HL-60 (cell line): ENCODE results near the gene CNIH2.

ENCODE experiments used
- DNase-seq, 2 experiments: peaks; one replicate each; pipeline ENCODE4 v3.0.0-alpha.2; 2010 to 2020; ENCODE audit warnings: low read depth in 1 of 2, low spot score in 1 of 2
- H3K27ac ChIP-seq: fragments of 250-450 bp; sonication (Bioruptor Pico); replicated peaks from 2 replicates; pipeline ENCODE4 v1.5.1; 2020; ENCODE audit warnings: mild to moderate bottlenecking, moderate library complexity
- H3K27me3 ChIP-seq: fragments of 250-450 bp; sonication (Bioruptor Pico); 2 replicates; pipeline ENCODE4 v1.5.1; 2021; ENCODE audit warnings: mild to moderate bottlenecking, moderate library complexity; ENCODE audit not compliant: insufficient read depth, poor library complexity, severe bottlenecking
- H3K4me3 ChIP-seq: replicated peaks from 2 replicates; pipeline ENCODE4 v1.5.1; 2011; ENCODE audit warnings: mild to moderate bottlenecking, control low read depth, low read length; ENCODE audit not compliant: insufficient read depth
- GABPA ChIP-seq: IDR thresholded peaks from 2 replicates; pipeline ENCODE4 v1.6.1; 2012; ENCODE audit warnings: low read depth
- POLR2AphosphoS5 ChIP-seq: IDR thresholded peaks from 2 replicates; pipeline ENCODE4 v1.6.1; 2012; ENCODE audit warnings: low read depth
- SPI1 ChIP-seq: IDR thresholded peaks from 2 replicates; pipeline ENCODE4 v1.6.1; 2012; ENCODE audit warnings: low read depth, mild to moderate bottlenecking, borderline replicate concordance
- TF ChIP-seq, protein P1 (sequence below): IDR thresholded peaks from 2 replicates; pipeline ENCODE4 v1.6.1; 2012; ENCODE audit warnings: low read depth; ENCODE audit not compliant: insufficient replicate concordance
- TF ChIP-seq, protein P2 (sequence below): IDR thresholded peaks from one replicate; pipeline ENCODE4 v1.5.1; 2011; ENCODE audit warnings: low read length, control low read depth, inconsistent platforms; ENCODE audit not compliant: insufficient read depth

CNIH2 gene

DNA sequence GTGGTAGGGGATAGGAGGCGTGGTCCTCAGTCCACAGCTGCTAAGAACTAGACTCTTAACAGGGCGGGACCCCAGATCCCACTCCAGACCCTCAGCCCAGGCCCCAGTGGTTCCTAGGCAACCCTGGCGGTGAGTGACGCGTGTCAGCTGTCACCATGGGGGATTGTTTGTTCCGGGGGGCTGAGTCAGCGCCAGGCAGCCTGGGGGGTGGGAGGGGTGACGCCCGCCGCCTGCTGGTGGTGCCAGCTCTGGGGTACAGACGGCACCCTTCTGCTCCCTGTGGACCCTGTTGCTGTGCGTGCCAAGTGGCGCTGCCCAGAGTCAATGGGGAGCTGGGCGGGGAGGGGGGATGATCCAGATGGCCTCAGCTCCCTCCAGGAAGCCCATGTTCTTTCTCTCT lies 2.5 kb downstream of the CNIH2 start:
- H3K27me3 ChIP-seq = no peaks in the 10 kb centered on the region
- TF ChIP-seq, protein P1, sequence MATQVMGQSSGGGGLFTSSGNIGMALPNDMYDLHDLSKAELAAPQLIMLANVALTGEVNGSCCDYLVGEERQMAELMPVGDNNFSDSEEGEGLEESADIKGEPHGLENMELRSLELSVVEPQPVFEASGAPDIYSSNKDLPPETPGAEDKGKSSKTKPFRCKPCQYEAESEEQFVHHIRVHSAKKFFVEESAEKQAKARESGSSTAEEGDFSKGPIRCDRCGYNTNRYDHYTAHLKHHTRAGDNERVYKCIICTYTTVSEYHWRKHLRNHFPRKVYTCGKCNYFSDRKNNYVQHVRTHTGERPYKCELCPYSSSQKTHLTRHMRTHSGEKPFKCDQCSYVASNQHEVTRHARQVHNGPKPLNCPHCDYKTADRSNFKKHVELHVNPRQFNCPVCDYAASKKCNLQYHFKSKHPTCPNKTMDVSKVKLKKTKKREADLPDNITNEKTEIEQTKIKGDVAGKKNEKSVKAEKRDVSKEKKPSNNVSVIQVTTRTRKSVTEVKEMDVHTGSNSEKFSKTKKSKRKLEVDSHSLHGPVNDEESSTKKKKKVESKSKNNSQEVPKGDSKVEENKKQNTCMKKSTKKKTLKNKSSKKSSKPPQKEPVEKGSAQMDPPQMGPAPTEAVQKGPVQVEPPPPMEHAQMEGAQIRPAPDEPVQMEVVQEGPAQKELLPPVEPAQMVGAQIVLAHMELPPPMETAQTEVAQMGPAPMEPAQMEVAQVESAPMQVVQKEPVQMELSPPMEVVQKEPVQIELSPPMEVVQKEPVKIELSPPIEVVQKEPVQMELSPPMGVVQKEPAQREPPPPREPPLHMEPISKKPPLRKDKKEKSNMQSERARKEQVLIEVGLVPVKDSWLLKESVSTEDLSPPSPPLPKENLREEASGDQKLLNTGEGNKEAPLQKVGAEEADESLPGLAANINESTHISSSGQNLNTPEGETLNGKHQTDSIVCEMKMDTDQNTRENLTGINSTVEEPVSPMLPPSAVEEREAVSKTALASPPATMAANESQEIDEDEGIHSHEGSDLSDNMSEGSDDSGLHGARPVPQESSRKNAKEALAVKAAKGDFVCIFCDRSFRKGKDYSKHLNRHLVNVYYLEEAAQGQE = no peak
- TF ChIP-seq, protein P2, sequence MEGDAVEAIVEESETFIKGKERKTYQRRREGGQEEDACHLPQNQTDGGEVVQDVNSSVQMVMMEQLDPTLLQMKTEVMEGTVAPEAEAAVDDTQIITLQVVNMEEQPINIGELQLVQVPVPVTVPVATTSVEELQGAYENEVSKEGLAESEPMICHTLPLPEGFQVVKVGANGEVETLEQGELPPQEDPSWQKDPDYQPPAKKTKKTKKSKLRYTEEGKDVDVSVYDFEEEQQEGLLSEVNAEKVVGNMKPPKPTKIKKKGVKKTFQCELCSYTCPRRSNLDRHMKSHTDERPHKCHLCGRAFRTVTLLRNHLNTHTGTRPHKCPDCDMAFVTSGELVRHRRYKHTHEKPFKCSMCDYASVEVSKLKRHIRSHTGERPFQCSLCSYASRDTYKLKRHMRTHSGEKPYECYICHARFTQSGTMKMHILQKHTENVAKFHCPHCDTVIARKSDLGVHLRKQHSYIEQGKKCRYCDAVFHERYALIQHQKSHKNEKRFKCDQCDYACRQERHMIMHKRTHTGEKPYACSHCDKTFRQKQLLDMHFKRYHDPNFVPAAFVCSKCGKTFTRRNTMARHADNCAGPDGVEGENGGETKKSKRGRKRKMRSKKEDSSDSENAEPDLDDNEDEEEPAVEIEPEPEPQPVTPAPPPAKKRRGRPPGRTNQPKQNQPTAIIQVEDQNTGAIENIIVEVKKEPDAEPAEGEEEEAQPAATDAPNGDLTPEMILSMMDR = no peak
- DNase-seq = no peak
- H3K4me3 ChIP-seq = no peak overlapping the region
- no peak overlapping the region for H3K27ac ChIP-seq

DNA sequence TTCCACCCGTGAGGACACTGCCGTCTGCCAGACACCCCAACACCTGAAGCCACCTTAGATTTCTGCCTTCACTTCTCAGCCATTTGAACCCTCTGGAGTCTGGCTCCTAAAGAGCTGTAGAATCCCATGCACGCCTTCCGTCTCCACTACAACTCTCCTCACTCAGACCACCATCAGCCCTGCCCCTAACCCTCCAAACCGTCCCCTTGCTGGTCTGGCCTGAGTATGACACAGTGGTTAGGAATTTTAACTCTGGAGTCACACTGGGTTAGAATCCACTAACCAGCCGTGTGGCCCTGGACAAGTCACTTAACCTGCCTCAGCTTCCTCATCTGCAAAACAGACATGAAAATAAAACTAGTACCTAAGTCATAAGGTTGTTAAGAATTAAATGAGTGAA lies 3.0 kb downstream of the CNIH2 start:
- no peak overlapping the region for H3K4me3 ChIP-seq
- TF ChIP-seq GABPA (no peak), SPI1 (no peak), POLR2AphosphoS5 (no peak)
- TF ChIP-seq, protein P2 = no peak
- TF ChIP-seq, protein P1 = no peak
- DNase-seq = no peak
- no peaks in the 10 kb centered on the region for H3K27me3 ChIP-seq
- H3K27ac ChIP-seq = no peak overlapping the region

DNA sequence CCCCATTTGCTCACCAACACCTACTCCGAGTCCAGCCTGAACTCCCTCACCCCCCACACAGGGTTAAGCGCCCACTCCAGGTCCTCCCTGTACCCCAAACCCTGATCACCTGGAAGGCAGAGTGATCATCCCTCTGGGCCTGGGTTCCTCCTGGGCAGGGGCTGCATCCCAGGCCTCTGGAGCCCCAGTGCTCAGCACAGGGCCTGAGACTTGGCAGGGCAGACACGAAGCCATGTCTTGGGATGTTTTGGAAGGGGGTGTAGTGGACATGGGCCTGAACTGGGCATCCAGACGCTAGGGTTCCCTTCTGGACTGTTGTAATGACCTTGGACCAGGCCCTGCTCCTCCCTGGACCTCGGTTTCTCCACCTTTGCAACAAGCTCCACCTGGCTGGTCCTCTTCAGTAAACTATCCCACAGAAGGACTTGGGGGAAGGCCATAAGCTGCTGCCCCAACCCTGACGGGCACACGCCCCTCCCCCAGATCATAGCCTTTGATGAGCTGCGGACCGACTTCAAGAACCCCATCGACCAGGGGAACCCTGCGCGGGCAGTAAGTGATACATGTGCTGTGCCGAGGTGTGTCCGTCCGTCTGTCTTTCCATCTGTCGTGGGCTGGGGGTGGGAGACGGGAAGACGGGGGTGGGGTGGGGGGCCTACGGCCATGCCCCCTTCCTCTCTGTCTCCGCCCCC lies 3.9 kb downstream of the CNIH2 start:
- Histone ChIP-seq H3K27me3 (no peaks in the 10 kb centered on the region), H3K4me3 (no peak overlapping the region), H3K27ac (no peak overlapping the region)
- TF ChIP-seq GABPA (no peak), POLR2AphosphoS5 (no peak), SPI1 (no peak)
- TF ChIP-seq, protein P1 = no peak
- TF ChIP-seq, protein P2 = no peak
- no peak for DNase-seq
